ENCODE measurements around the gene TRMT13. TPM values are rescaled to one million over a fixed set of nuclear protein-coding genes. Genes with fewer than 3 reads are reported as not detected.

The TRMT13 gene, protein sequence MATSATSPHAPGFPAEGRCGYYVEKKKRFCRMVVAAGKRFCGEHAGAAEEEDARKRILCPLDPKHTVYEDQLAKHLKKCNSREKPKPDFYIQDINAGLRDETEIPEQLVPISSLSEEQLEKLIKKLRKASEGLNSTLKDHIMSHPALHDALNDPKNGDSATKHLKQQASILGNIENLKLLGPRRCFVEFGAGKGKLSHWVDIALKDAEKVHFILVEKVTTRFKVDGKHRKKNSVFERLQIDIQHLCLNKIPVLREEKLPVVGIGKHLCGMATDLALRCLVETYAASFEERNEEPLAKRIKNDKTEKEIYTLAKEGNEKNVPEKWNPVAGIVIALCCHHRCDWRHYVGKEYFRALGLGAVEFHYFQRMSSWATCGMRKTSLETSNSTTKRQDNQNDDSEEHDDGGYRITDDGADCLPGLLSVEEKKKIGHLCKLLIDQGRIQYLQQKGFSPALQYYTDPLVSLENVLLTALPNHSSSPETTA
- 3.5 to 8.9 TPM (median 6.3 TPM) in 5 replicates for total RNA-seq (2022; extraction: Qiagen RNA extraction; ENCODE audit: low read depth)

DNA sequence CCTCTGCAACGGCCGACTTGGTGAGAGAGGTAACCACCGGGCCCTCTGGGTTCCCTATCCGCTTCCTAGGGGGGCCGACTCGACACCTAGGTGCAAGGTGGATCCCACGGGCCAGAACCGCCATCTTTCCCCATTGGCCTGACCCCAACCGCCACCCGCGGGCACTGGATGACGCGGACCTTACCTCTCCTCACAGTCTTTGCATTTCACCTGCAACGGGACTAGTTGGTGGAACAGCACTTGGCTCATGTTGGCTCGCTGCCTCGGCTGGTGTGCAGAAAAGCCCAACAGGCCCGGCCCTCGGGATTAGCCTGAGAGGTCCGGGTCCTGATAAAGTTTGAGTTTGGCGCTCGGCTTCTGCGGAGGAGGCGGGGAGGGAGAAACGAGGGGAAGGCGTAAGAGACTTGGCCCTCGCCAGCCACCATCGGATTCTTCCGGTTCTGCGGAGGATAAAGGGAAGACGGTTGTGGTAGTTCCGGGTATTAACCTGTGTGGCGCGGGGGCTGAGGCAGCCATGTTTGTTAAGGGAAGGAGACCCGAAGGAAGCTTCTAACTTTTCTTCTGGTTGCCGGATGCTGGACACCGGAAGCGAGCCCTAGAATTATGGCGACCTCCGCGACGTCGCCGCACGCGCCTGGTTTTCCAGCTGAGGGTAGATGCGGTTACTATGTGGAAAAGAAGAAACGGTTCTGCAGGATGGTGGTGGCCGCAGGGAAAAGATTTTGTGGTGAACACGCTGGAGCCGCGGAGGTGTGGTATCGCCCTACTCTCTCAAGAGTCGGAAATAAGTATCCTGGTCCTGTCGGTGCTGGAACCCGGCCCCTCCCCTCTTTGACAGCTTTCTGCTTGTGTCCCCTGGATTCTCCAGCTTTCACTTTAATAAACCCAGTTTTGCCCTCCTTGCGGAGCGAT lies at the start of gene TRMT13, which contains the start of gene SASS6:
TSS of gene TRMT13 (plus strand) at position 598 of the 912 bp plus-strand sequence. CDS start at position 604, 6 bp downstream.
TSS of gene SASS6 (minus strand) at position 365 of the 912 bp plus-strand sequence. CDS start at position 249, 116 bp downstream.

GRCh38 chr1:100178091-100178490 lies 45.1 kb downstream of the TRMT13 start, which contains the start of gene LRRC39:
Gene LRRC39 (minus strand): TSS chr1:100178256. CDS start chr1:100168516, 9,740 bp downstream.

Other genes with a start within 250 kb of the TRMT13 start
- gene SLC35A3, start 163.2 kb upstream of the TRMT13 start, total RNA-seq (2022; extraction: Qiagen RNA extraction; ENCODE audit: low read depth) = 2.4 to 10.3 TPM (median 8.8 TPM) in 5 replicates
- gene SASS6, start 233 bp upstream of the TRMT13 start, total RNA-seq (2022; extraction: Qiagen RNA extraction; ENCODE audit: low read depth) = 2.3 to 4.9 TPM (median 4.0 TPM) in 5 replicates
- 0.11 to 0.23 TPM (median 0.20 TPM) in 3 of 5 replicates, not detected in the others for gene LRRC39, start 45.1 kb downstream of the TRMT13 start, total RNA-seq (2022; extraction: Qiagen RNA extraction; ENCODE audit: low read depth)
- gene DBT, start 116.7 kb downstream of the TRMT13 start, total RNA-seq (2022; extraction: Qiagen RNA extraction; ENCODE audit: low read depth) = 2.3 to 4.6 TPM (median 3.8 TPM) in 5 replicates
- gene RTCA, start 133.1 kb downstream of the TRMT13 start, total RNA-seq (2022; extraction: Qiagen RNA extraction; ENCODE audit: low read depth) = 21.1 to 25.9 TPM (median 22.8 TPM) in 5 replicates
- 2.1 to 3.1 TPM (median 2.6 TPM) in 5 replicates for gene CDC14A, start 219.3 kb downstream of the TRMT13 start, total RNA-seq (2022; extraction: Qiagen RNA extraction; ENCODE audit: low read depth)